ENCODE measurements around the gene ARHGAP26.

DNA sequence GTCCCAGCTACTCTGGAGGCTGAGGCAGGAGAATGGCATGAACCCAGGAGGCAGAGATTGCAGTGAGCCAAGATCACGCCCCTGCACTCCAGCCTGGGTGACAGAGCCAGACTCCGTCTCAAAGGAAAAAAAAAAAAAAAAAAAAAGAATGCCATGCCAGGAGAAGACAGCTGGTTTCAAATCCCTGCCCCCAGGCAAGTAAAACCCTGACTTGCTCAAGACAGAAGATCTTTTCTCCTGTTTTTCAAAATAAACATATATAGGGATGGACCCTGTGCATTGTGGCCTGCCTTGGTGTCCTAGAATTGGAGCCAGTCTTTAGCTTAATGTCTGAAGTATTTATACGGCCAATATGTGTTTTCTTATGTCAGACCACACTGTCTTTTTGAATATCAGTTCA, 456.2 kb downstream of the ARHGAP26 start:
- TF ChIP-seq EP300 (IDR thresholded peaks at IDR 0.05) = no peak
- no peak for TF ChIP-seq POLR2A (IDR thresholded peaks at IDR 0.05; ENCODE audit: low read depth)
